ENCODE measurements around the gene UBR2. TPM values are rescaled to one million over a fixed set of nuclear protein-coding genes. Genes with fewer than 3 reads are reported as not detected.

The UBR2 gene
- total RNA-seq, 2 donors from 2014 or later: 21.6 to 22.5 TPM

- Histone ChIP-seq H3K4me1 (ENCODE audit: control insufficient read depth, insufficient read depth, low read length) (no peaks in the 10 kb centered on the region), H3K4me3 (ENCODE audit: low read length) (no peak overlapping the region), H3K27me3 (ENCODE audit: control insufficient read depth, insufficient read depth, low read length, poor library complexity, severe bottlenecking) (no peaks in the 10 kb centered on the region), H3K9ac (ENCODE audit: extremely low read depth, low read length, poor library complexity, severe bottlenecking) (no peak overlapping the region), H3K36me3 (ENCODE audit: control insufficient read depth, insufficient read depth, low read length) (peaks cover 57% of the 10 kb centered on the region), H3K27ac (ENCODE audit: low read depth, low read length) (no peak overlapping the region), H3K9me3 (ENCODE audit: control insufficient read depth, low read length) (no peaks in the 10 kb centered on the region)
- H3K4me1 Mint-ChIP-seq: no peaks in the 10 kb centered on the region
- no peak for DNase-seq
- H3K4me3 Mint-ChIP-seq: no peak overlapping the region
- no peak overlapping the region for H3K27ac Mint-ChIP-seq
- no peaks in the 10 kb centered on the region for H3K27me3 Mint-ChIP-seq (ENCODE audit: insufficient read depth)
- H3K36me3 Mint-ChIP-seq (ENCODE audit: low read depth): peaks cover 37% of the 10 kb centered on the region
- no peak for TF ChIP-seq CTCF (conservative IDR thresholded peaks at IDR 0.05)
- no peaks in the 10 kb centered on the region for H3K9me3 Mint-ChIP-seq
- WGBS, 2 experiments (ENCODE audit: insufficient coverage in 1 of 2, insufficient read length in 1 of 2): 97% methylated on average over 2 of the region's 2 CpGs; no CpG with 5 or more reads in 1 of the 2 experiments
Observed at GRCh38 chr6:42615518-42615917, 51.7 kb downstream of the UBR2 start.

GRCh38 chr6:42616716-42617115 is 52.9 kb downstream of the UBR2 start:
- Mint-ChIP-seq H3K9me3 (no peaks in the 10 kb centered on the region), H3K27ac (no peak overlapping the region), H3K4me1 (no peaks in the 10 kb centered on the region), H3K36me3 (ENCODE audit: low read depth) (peaks cover 42% of the 10 kb centered on the region), H3K27me3 (ENCODE audit: insufficient read depth) (no peaks in the 10 kb centered on the region), H3K4me3 (no peak overlapping the region)
- TF ChIP-seq CTCF (conservative IDR thresholded peaks at IDR 0.05): no peak
- peaks cover 63% of the 10 kb centered on the region for H3K36me3 ChIP-seq (ENCODE audit: control insufficient read depth, insufficient read depth, low read length)
- H3K27ac ChIP-seq (ENCODE audit: low read depth, low read length): no peak overlapping the region
- H3K9me3 ChIP-seq (ENCODE audit: control insufficient read depth, low read length): no peaks in the 10 kb centered on the region
- WGBS, 2 experiments (ENCODE audit: insufficient coverage in 1 of 2, insufficient read length in 1 of 2): 88 to 89% methylated on average over 2 to 3 of the region's 3 CpGs
- no peaks in the 10 kb centered on the region for H3K4me1 ChIP-seq (ENCODE audit: control insufficient read depth, insufficient read depth, low read length)
- no peak for DNase-seq
- H3K27me3 ChIP-seq (ENCODE audit: control insufficient read depth, insufficient read depth, low read length, poor library complexity, severe bottlenecking): no peaks in the 10 kb centered on the region
- no peak overlapping the region for H3K9ac ChIP-seq (ENCODE audit: extremely low read depth, low read length, poor library complexity, severe bottlenecking)
- H3K4me3 ChIP-seq (ENCODE audit: low read length): no peak overlapping the region

- H3K27ac Mint-ChIP-seq: no peak overlapping the region
- H3K9me3 Mint-ChIP-seq: no peaks in the 10 kb centered on the region
- Histone ChIP-seq H3K4me3 (ENCODE audit: low read length) (no peak overlapping the region), H3K27me3 (ENCODE audit: control insufficient read depth, insufficient read depth, low read length, poor library complexity, severe bottlenecking) (no peaks in the 10 kb centered on the region), H3K27ac (ENCODE audit: low read depth, low read length) (no peak overlapping the region), H3K4me1 (ENCODE audit: control insufficient read depth, insufficient read depth, low read length) (no peaks in the 10 kb centered on the region), H3K9me3 (ENCODE audit: control insufficient read depth, low read length) (no peaks in the 10 kb centered on the region), H3K9ac (ENCODE audit: extremely low read depth, low read length, poor library complexity, severe bottlenecking) (no peak overlapping the region), H3K36me3 (ENCODE audit: control insufficient read depth, insufficient read depth, low read length) (peaks cover 57% of the 10 kb centered on the region)
- no peak overlapping the region for H3K4me3 Mint-ChIP-seq
- no peak for DNase-seq
- H3K4me1 Mint-ChIP-seq: no peaks in the 10 kb centered on the region
- no peaks in the 10 kb centered on the region for H3K27me3 Mint-ChIP-seq (ENCODE audit: insufficient read depth)
- WGBS, 2 experiments (ENCODE audit: insufficient coverage in 1 of 2, insufficient read length in 1 of 2): 74% methylated on average over 1 of the region's 1 CpG; no CpG with 5 or more reads in 1 of the 2 experiments
- no peak for TF ChIP-seq CTCF (conservative IDR thresholded peaks at IDR 0.05)
- peaks cover 41% of the 10 kb centered on the region for H3K36me3 Mint-ChIP-seq (ENCODE audit: low read depth)
Observed at GRCh38 chr6:42618105-42618504, 54.3 kb downstream of the UBR2 start.

All from endodermal cell (in vitro differentiated cells).